Activated CD4-positive, alpha-beta T cell treated with anti-CD3 and anti-CD28 coated beads, Interleukin-2, amount 10 ng/mL, durations not matched to agents 7 days and 5 days (primary cell): ENCODE results near the gene CASP9. TPM values are rescaled to one million over a fixed set of nuclear protein-coding genes. Genes with fewer than 3 reads are reported as not detected.
"Not testable (repeated sequence)": the region's sequence is repeated elsewhere in the genome, so short reads cannot be mapped to it uniquely, and the experiment has no call there.

Source experiments
- CTCF ChIA-PET: fragments of 350-600 bp; sonication (Branson Sonifier 250); formaldehyde crosslinking; loops from one replicate; lab custom pipeline; 2021; ENCODE audit warnings: antibody characterized with exemption; lab: Charles Lee
- POLR2A ChIA-PET: fragments of 350-600 bp; sonication (Branson Sonifier 250); formaldehyde crosslinking; loops from one replicate; lab custom pipeline; 2021; ENCODE audit warnings: antibody characterized with exemption; lab: Charles Lee
- DNase-seq: peaks from one replicate; pipeline ENCODE4 v3.0.0-alpha.2; 2020
- H3K27ac Mint-ChIP-seq: one replicate; pipeline ENCODE4 v1.8.0; 2021; ENCODE audit warnings: mild to moderate bottlenecking, moderate library complexity, mixed read lengths
- H3K27me3 Mint-ChIP-seq: one replicate; pipeline ENCODE4 v1.8.0; 2021; ENCODE audit warnings: mixed read lengths
- H3K36me3 Mint-ChIP-seq: one replicate; pipeline ENCODE4 v1.8.0; 2021; ENCODE audit warnings: low read depth, mixed read lengths
- H3K4me1 Mint-ChIP-seq: one replicate; pipeline ENCODE4 v1.8.0; 2021; ENCODE audit warnings: mixed read lengths
- H3K4me3 Mint-ChIP-seq: one replicate; pipeline ENCODE4 v1.8.0; 2021; ENCODE audit warnings: mild to moderate bottlenecking, moderate library complexity, mixed read lengths
- H3K9me3 Mint-ChIP-seq: one replicate; pipeline ENCODE4 v1.8.0; 2021; ENCODE audit warnings: mixed read lengths
- total RNA-seq, 2 experiments: library from RNA; stranded (reverse); gene quantifications; one replicate each; pipeline ENCODE4 v1.2.3, GENCODE V29; 2021

CASP9 gene
- total RNA-seq, 2 experiments from 2014 or later: 11.3 to 13.4 TPM

DNA sequence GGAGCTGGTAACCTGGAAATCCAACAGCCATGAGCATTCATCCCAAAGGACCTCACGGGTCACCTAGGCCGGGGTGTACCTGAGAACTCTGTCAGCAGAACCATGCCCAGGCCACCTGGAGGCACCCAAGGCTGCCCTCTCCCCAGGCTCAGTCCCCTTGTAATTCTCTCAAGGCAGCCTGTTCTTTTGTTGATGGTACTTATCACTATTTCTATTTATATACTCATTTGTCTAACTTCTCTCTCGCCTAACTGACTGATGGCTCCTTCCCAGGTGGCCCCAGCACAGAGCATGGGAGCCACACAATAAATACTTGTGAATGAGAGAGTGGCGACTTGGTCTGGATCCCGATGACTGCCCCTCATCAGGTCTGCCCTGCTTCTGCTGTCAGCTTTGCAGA is 16.7 kb downstream of the CASP9 start:
- peaks cover 8% of the 10 kb centered on the region for H3K4me1 Mint-ChIP-seq
- H3K36me3 Mint-ChIP-seq: peaks cover 6% of the 10 kb centered on the region
- POLR2A ChIA-PET: no interaction called here

DNA sequence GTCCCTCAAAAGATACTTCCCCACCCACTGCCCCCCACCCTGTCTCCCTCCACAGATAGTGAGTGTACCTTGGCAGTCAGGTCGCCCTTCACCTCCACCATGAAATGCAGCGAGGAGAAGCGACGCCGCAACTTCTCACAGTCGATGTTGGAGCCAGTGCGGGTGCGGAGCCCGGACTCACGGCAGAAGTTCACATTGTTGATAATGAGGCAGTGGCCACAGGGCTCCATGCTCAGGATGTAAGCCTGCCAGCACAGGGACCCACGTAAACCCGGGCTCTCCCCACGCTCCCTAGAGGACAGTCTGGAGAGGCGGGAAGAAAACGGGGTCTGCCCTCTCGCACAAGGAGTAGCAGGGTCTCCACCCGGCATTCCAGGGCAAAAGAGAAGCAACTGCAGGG is 17.2 kb downstream of the CASP9 start:
- POLR2A ChIA-PET: no interaction called here
- peaks cover 2% of the 10 kb centered on the region for H3K36me3 Mint-ChIP-seq
- H3K9me3 Mint-ChIP-seq: no peaks in the 10 kb centered on the region
- no peak overlapping the region for H3K4me3 Mint-ChIP-seq
- H3K27ac Mint-ChIP-seq: no peak overlapping the region
- DNase-seq: no peak
- CTCF ChIA-PET: interaction anchor here (1.4 kb wide), 1 partner anchor 8 kb away, joined by 3 read pairs; no protein-coding TSS in a partner anchor
- H3K27me3 Mint-ChIP-seq: no peaks in the 10 kb centered on the region
- peaks cover 7% of the 10 kb centered on the region for H3K4me1 Mint-ChIP-seq

More for the DNA sequence above, 16.7 kb downstream of the CASP9 start:
- CTCF ChIA-PET: interaction anchor here (1.4 kb wide), 1 partner anchor 8 kb away, joined by 3 read pairs; no protein-coding TSS in a partner anchor
- H3K27me3 Mint-ChIP-seq: no peaks in the 10 kb centered on the region
- H3K27ac Mint-ChIP-seq: no peak overlapping the region
- no peak for DNase-seq
- H3K4me3 Mint-ChIP-seq: no peak overlapping the region
- no peaks in the 10 kb centered on the region for H3K9me3 Mint-ChIP-seq

DNA sequence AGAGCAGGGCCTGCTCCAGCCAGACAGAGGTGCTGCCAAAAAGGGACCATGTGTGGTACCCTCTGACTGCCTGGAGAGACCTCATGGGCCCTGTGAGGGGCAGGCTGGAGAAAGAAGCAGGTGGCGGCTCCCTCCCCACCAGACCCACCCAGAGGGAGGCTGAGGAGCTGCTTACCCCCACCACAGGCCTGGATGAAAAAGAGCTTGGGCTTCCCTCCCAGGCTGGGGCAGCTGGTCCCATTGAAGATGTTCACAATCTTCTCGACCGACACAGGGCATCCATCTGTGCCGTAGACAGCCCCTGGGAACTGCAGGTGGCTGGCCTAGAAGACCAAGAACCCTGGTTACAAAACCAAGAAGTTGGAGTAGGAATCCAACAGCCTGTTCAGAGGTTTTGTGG is 19.6 kb downstream of the CASP9 start:
- no peaks in the 10 kb centered on the region for H3K27me3 Mint-ChIP-seq
- ChIA-PET POLR2A (no interaction called here), CTCF (interaction anchor here (1.2 to 1.4 kb wide), 2 partner anchors 9 to 14 kb away, joined by 3 read pairs; no protein-coding TSS in a partner anchor)
- DNase-seq: no peak
- H3K4me3 Mint-ChIP-seq: no peak overlapping the region
- no peak overlapping the region for H3K27ac Mint-ChIP-seq
- no peaks in the 10 kb centered on the region for H3K4me1 Mint-ChIP-seq
- no peaks in the 10 kb centered on the region for H3K9me3 Mint-ChIP-seq
- H3K36me3 Mint-ChIP-seq: peaks cover 3% of the 10 kb centered on the region

DNA sequence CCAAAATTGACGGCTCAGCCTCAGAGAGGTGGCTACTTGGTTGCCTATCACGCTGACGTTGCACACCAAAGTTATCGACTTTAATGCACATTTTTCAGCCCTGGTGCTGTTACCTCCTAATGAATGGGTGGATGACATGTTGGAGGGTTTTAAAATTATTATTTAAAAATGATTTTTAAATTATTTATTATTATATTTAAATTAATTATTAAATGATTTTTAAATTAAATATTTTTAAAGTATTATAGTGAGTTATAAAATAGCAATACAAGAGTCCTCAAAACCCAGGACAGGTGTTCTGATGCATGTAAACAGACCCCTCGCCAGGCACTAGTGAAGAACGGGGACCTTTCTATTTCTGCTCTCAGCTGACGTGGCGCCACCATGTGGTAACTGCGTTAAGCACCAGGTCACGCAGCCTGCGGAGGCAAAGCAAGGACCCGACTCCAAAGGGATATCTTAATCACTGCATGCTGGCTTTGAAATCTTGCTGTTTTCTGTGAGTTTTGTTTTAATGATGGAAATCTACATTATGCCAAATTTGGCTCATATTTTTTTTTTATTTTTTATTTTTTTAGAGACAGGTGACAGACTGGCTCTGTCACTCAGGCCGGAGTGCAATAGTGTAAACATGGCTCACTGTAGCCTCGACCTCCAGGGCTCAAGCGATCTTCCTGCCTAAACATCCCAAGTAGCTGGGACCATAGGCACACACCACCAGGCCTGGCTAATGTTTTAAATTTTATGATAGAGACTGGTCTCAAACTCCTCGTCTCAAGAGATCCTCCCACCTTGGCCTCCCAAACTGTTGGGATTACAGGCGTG is 22.6 kb downstream of the CASP9 start:
- no peaks in the 10 kb centered on the region for H3K4me1 Mint-ChIP-seq
- POLR2A ChIA-PET: no interaction called here
- no peak overlapping the region for H3K27ac Mint-ChIP-seq
- H3K27me3 Mint-ChIP-seq: no peaks in the 10 kb centered on the region
- H3K4me3 Mint-ChIP-seq: no peak overlapping the region
- H3K36me3 Mint-ChIP-seq: peaks cover 9% of the 10 kb centered on the region
- peak; percentile 65 for DNase-seq
- H3K9me3 Mint-ChIP-seq: no peaks in the 10 kb centered on the region
- CTCF ChIA-PET: no interaction called here

DNA sequence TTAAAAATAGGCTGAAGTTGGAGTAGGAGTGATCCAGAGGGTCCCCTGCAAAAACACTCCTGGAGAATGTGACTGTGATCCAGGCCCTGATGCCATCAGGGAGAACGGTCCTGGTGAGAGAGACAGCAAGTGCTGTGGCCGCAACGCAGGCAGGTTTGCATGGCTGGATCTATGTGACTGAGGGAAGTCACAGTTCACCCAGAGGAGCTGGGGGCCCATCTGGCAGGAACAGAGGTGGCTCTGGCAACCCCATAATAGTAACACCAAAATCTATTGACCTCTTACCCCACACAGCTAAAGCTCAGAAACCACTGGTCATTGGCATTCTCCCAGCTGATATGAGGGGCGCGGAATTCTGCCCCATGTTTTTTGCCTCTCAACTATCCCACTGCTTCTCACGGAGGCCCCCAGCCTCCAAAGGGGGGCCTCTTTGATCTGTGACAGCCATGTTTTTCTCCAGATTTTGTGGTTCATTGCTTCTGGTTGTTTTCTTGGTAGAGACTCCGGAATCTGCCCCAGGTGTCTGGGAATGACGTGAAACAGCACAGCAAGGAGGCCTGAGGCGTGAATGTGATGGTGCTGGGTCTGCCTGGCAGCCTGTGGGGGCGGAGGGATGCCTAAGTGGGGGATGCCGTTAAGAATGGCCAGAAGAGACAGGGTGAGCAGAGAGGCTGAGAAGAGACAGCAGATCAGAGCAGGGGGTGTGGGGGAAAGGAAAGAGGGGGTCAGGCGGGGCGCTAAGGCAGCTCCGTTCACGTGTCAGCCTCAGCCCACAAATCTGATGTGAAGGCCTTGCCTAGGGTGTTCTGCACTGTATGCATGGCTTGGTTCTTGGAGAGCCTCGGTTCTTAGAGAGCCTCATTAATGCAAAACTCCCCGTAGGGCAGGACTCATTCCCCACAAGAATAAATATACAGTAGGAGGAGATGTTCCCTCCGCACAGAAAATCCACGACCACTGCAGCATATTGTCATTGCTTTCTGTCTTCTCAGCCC is 23.5 kb downstream of the CASP9 start:
- no peaks in the 10 kb centered on the region for H3K9me3 Mint-ChIP-seq
- no peaks in the 10 kb centered on the region for H3K4me1 Mint-ChIP-seq
- ChIA-PET POLR2A (no interaction called here), CTCF (interaction anchor here (0.6 to 0.8 kb wide), 2 partner anchors 9 to 790 kb away, joined by 3 read pairs; no protein-coding TSS in a partner anchor)
- H3K36me3 Mint-ChIP-seq: peaks cover 15% of the 10 kb centered on the region
- H3K27me3 Mint-ChIP-seq: no peaks in the 10 kb centered on the region
- no peak for DNase-seq
- no peak overlapping the region for H3K27ac Mint-ChIP-seq
- H3K4me3 Mint-ChIP-seq: no peak overlapping the region

DNA sequence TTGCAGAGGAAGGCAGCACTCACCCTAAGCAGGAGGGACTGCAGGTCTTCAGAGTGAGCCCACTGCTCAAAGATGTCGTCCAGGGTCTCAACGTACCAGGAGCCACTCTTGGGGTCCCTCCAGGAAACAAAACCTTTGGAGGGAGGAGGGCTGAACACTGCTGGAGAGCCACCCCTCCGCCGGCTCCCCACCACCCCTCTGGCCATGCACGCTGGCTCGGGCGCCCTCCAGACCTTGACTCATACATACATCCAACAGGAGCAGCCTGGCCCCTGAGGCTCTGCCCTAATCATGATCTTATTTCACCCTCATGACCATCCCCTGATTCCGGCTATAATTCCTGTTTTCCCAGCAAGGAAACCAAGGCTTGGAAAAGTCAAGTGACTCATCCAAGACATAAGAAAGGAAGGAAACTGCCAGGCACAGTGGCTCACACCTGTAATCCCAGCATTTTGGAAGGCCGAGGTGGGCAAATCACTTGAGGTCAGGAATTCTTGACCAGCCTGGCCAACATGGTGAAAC is 30.1 kb downstream of the CASP9 start:
- ChIA-PET POLR2A (no interaction called here), CTCF (no interaction called here)
- no peak for DNase-seq
- Mint-ChIP-seq H3K36me3 (peaks cover 12% of the 10 kb centered on the region), H3K27ac (peak overlapping the region; percentile 19), H3K4me1 (peaks cover 14% of the 10 kb centered on the region), H3K4me3 (no peak overlapping the region), H3K9me3 (no peaks in the 10 kb centered on the region), H3K27me3 (no peaks in the 10 kb centered on the region)

DNA sequence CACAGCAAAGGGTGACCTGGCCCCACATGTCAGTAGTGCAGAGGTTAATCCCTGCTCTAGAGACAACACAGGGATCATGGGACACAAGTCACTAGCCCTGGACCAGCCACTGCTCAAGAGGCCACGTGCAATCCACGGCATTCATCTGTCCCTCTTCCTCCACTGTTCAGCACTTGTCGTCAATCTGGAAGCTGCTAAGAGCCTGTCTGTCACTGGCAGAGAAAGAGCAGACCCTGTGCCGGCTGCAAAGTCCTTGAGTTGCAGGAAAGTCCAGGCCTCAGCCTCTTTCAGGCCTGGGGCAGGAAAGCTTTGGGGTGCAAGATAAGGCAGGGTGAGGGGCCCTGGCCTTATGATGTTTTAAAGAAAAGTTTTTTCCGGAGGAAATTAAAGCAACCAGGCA is 31.4 kb downstream of the CASP9 start:
- H3K4me3 Mint-ChIP-seq: no peak overlapping the region
- no peaks in the 10 kb centered on the region for H3K27me3 Mint-ChIP-seq
- H3K27ac Mint-ChIP-seq: no peak overlapping the region
- H3K9me3 Mint-ChIP-seq: no peaks in the 10 kb centered on the region
- ChIA-PET CTCF (no interaction called here), POLR2A (no interaction called here)
- H3K4me1 Mint-ChIP-seq: peaks cover 14% of the 10 kb centered on the region
- H3K36me3 Mint-ChIP-seq: peaks cover 9% of the 10 kb centered on the region
- no peak for DNase-seq

DNA sequence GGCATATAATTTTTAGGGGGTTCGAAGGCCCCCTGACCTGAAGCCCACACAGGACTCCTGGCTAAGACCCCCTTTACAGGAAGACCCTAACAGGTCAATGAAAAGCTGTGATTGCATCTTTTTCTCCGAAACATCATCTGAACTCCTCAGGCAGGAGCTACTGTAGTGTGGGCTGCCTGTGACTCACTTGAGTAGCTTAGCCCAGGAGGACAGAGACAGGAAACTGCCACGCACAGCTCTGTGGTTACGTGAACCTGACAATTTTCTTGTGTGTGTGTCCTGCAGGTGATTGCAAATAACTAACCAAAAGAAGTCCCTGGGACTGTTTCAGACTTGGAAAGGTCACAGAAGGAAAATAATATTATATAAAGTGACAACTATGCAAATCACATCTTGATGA is 33.0 kb downstream of the CASP9 start:
- H3K4me3 Mint-ChIP-seq, POLR2A ChIA-PET, H3K9me3 Mint-ChIP-seq, H3K27me3 Mint-ChIP-seq, H3K27ac Mint-ChIP-seq, H3K36me3 Mint-ChIP-seq: not testable (repeated sequence)
- CTCF ChIA-PET: interaction anchor here (1.2 kb wide), 1 partner anchor 9 kb away, joined by 3 read pairs; no protein-coding TSS in a partner anchor
- peaks cover 14% of the 10 kb centered on the region for H3K4me1 Mint-ChIP-seq
- DNase-seq: peak; percentile 12

DNA sequence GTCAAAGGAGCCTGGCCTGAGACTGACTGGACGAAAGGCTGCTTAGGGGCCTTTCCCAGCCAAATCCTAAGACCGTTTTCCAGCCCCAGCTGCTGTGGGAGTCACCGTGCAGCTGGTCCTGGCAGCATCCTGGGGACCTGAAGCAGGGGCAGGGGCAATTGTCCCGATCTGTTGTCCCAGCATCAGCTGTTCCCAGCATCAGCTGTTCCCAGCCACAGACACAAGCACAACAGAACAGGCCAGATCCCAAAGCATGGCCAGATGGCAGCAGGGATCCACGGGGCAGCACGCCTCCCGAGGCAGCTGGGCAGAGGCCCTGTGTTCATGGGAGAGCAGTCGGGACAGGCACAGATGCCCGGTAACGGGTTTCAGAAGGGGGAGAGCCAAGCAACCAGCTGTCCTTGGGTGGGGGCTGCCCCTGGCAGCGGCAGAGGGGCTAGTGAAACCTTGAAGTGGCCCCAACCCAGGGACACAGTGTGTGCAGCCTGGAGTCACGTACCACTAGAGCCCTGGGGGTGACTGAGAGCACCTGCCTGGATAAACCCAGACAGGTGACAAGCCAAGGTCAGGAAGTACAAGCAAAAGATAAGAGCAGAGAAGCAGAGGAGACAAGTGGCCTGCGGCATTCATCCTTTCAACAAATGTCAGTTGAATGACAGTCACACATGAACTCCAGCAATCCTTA is 34.8 kb downstream of the CASP9 start:
- CTCF ChIA-PET: no interaction called here
- no peak overlapping the region for H3K27ac Mint-ChIP-seq
- H3K36me3 Mint-ChIP-seq: peaks cover 4% of the 10 kb centered on the region
- peaks cover 14% of the 10 kb centered on the region for H3K4me1 Mint-ChIP-seq
- DNase-seq: no peak
- POLR2A ChIA-PET: no interaction called here
- H3K4me3 Mint-ChIP-seq: no peak overlapping the region
- H3K27me3 Mint-ChIP-seq: no peaks in the 10 kb centered on the region
- no peaks in the 10 kb centered on the region for H3K9me3 Mint-ChIP-seq

DNA sequence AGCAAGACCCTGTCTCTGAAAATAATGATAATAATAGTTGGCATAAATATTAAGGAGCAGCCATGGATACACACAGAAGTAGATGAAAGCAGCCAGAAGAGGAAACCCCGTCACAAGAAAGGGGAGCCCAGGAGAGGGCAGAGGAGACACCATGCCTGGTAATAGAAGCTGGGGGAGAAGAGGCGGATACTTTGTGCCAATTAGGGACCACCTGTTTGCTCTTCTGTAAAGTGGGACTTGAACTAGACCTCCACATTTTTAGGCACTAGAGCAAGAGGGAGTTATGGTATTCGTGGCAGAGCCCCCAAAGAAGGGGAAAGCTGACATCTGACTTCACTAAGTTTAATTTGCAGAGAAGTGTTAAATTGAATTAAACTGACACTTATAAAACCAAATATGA is 35.6 kb downstream of the CASP9 start:
- CTCF ChIA-PET: interaction anchor here (0.6 kb wide), 1 partner anchor 527 kb away, joined by 5 read pairs; no protein-coding TSS in a partner anchor

DNA sequence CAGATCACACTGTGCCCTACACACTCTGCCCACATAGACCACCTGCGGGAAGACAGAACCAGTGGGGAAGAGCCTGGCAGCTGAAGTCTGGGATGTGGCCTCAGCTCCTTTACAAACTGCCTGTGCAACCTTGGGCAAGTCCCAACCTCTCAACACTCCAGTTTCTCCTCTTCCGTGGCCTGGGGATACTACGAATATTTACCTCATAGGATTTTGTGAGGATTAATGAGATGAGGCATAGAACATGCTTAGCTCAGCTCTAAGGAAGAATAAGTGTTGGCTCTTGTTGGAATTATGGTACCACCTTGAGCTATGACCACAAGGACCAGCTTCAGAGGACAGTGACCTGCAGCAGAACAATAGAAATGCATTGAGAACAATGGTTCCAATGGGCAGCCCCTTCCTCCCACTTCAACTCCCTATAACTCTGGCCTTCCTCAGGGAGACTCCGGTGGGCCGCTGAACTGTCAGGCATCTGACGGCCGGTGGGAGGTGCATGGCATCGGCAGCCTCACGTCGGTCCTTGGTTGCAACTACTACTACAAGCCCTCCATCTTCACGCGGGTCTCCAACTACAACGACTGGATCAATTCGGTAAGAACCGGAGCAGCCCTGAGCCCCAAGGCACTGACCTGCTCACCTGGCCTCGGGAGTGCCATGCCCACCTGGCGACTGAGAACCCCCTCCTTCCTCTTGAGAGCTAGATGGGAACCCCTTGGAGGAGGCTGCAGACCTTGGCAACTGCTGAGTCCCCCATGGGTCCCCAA is 37.0 kb downstream of the CASP9 start:
- H3K9me3 Mint-ChIP-seq, H3K27ac Mint-ChIP-seq, CTCF ChIA-PET, DNase-seq, POLR2A ChIA-PET, H3K4me3 Mint-ChIP-seq, H3K27me3 Mint-ChIP-seq, H3K36me3 Mint-ChIP-seq: not testable (repeated sequence)
- H3K4me1 Mint-ChIP-seq: peaks cover 14% of the 10 kb centered on the region

More for the DNA sequence above, 35.6 kb downstream of the CASP9 start:
- POLR2A ChIA-PET: no interaction called here
- no peak for DNase-seq
- H3K4me1 Mint-ChIP-seq: peaks cover 14% of the 10 kb centered on the region
- no peaks in the 10 kb centered on the region for H3K27me3 Mint-ChIP-seq
- no peak overlapping the region for H3K27ac Mint-ChIP-seq
- no peak overlapping the region for H3K4me3 Mint-ChIP-seq
- H3K9me3 Mint-ChIP-seq: no peaks in the 10 kb centered on the region
- peaks cover 4% of the 10 kb centered on the region for H3K36me3 Mint-ChIP-seq
